ENCODE data around the gene PNMA8A. TPM values are rescaled to one million over a fixed set of nuclear protein-coding genes. Genes with fewer than 3 reads are reported as not detected.
A peak's percentile ranks its signal among the peaks of the same experiment; 100 is the strongest.

Gene PNMA8A
- polyA plus RNA-seq, 1 of the 3 experiments (the other 2 are of a cell fraction): 10.2 TPM

GRCh38 chr19:46494146-46494940 lies 23.0 kb upstream of the PNMA8A start:
- Histone ChIP-seq H3K9ac (no peak overlapping the region), H3K4me1 (ENCODE audit: control insufficient read depth in 1 of 2, insufficient read depth in 2 of 2, low read depth in 1 of 2, low read length in 1 of 2) (peaks cover 0 to 16% of the 10 kb centered on the region in 2 experiments; a peak in 1 of 4 replicates), H3K4me3 (ENCODE audit: low read depth in 2 of 2, low read length in 1 of 2) (no peak overlapping the region), H3K9me2 (no peaks in the 10 kb centered on the region), H3K27me3 (ENCODE audit: insufficient read depth) (no peaks in the 10 kb centered on the region), H3K27ac (ENCODE audit: low read depth in 2 of 2, low read length in 1 of 2) (no peak overlapping the region), H4K20me1 (ENCODE audit: insufficient read depth) (no peaks in the 10 kb centered on the region), H3K9me3 (no peaks in the 10 kb centered on the region), H3K79me2 (ENCODE audit: insufficient read depth) (no peaks in the 10 kb centered on the region), H3K36me3 (replicated peaks in 1 of 2; ENCODE audit: control insufficient read depth in 1 of 2, insufficient read depth in 2 of 2, low read length in 1 of 2) (no peaks in the 10 kb centered on the region), H2AFZ (ENCODE audit: low read depth) (no peak overlapping the region), H3K4me2 (no peak overlapping the region), H3F3A (replicated peaks; ENCODE audit: insufficient read depth) (no peaks in the 10 kb centered on the region)
- DNase-seq: no peak
- no peak for TF ChIP-seq EZH2phosphoT487 (IDR thresholded peaks at IDR 0.05; ENCODE audit: borderline replicate concordance, low read depth)
- 95% methylated on average over 67 of the region's 67 CpGs for WGBS (ENCODE audit: low lambda C conversion rate)
- ChIA-PET POLR2A (no interaction called here), CTCF (interaction anchor here (1.1 to 4.5 kb wide), 3 partner anchors 19 to 99 kb away, joined by 3 to 23 read pairs (median 18); no protein-coding TSS in a partner anchor)

- H2AFZ ChIP-seq (ENCODE audit: low read depth): no peak overlapping the region
- no peak for TF ChIP-seq POLR2AphosphoS5 (IDR thresholded peaks at IDR 0.05; ENCODE audit: low read depth, low read length)
- TF ChIP-seq RXRA (IDR thresholded peaks at IDR 0.05; ENCODE audit: borderline replicate concordance, low read depth): no peak
- no peak for TF ChIP-seq ELF1 (IDR thresholded peaks at IDR 0.05)
- no peak for TF ChIP-seq MEF2A (IDR thresholded peaks at IDR 0.05; ENCODE audit: borderline replicate concordance, low read depth)
- no peak for TF ChIP-seq JUND (IDR thresholded peaks at IDR 0.05)
- no peak for TF ChIP-seq GATA2 (CRISPR knock-in tag; IDR thresholded peaks at IDR 0.05)
- no peak for TF ChIP-seq YY1 (IDR thresholded peaks at IDR 0.05; ENCODE audit: low read depth)
- TF ChIP-seq REST (IDR thresholded peaks at IDR 0.05; ENCODE audit: low read depth, low read length): no peak
- TF ChIP-seq CTCF (IDR thresholded peaks at IDR 0.05): no peak
- TF ChIP-seq TCF12 (IDR thresholded peaks at IDR 0.05): no peak
- no peak for TF ChIP-seq TEAD4 (IDR thresholded peaks at IDR 0.05; ENCODE audit: borderline replicate concordance, insufficient read depth)
- TF ChIP-seq USF1 (IDR thresholded peaks at IDR 0.05; ENCODE audit: borderline replicate concordance, low read depth): no peak
- no peak for TF ChIP-seq GABPA (IDR thresholded peaks at IDR 0.05; ENCODE audit: low read depth)
- TF ChIP-seq NFIC (IDR thresholded peaks at IDR 0.05; ENCODE audit: borderline replicate concordance): no peak
- no peak for TF ChIP-seq FOXM1 (IDR thresholded peaks at IDR 0.05; ENCODE audit: low read depth)
- no peak for TF ChIP-seq CHD2 (IDR thresholded peaks at IDR 0.05; ENCODE audit: low read length, partially characterized antibody)
- no peak overlapping the region for H3K27ac ChIP-seq (ENCODE audit: low read depth in 2 of 2, low read length in 1 of 2)
- H3K4me2 ChIP-seq: no peak overlapping the region
- POLR2A ChIA-PET: no interaction called here
- H3K9ac ChIP-seq: no peak overlapping the region
- DNase-seq: peak; percentile 23
- H3K9me3 ChIP-seq: no peaks in the 10 kb centered on the region
- no peak overlapping the region for H3K4me3 ChIP-seq (ENCODE audit: low read depth in 2 of 2, low read length in 1 of 2)
- peaks cover 0 to 16% of the 10 kb centered on the region in 2 experiments; a peak in 1 of 4 replicates for H3K4me1 ChIP-seq (ENCODE audit: control insufficient read depth in 1 of 2, insufficient read depth in 2 of 2, low read depth in 1 of 2, low read length in 1 of 2)
- H3K36me3 ChIP-seq (replicated peaks in 1 of 2; ENCODE audit: control insufficient read depth in 1 of 2, insufficient read depth in 2 of 2, low read length in 1 of 2): no peaks in the 10 kb centered on the region
- no peaks in the 10 kb centered on the region for H3K9me2 ChIP-seq
- H3K79me2 ChIP-seq (ENCODE audit: insufficient read depth): no peaks in the 10 kb centered on the region
- 90% methylated on average over 58 of the region's 92 CpGs for WGBS (ENCODE audit: low lambda C conversion rate)
- H3F3A ChIP-seq (replicated peaks; ENCODE audit: insufficient read depth): no peaks in the 10 kb centered on the region
- no peaks in the 10 kb centered on the region for H4K20me1 ChIP-seq (ENCODE audit: insufficient read depth)
- CTCF ChIA-PET: interaction anchor here (3.4 to 24.7 kb wide), 2 partner anchors 93 to 98 kb away, joined by 18 to 463 read pairs; no protein-coding TSS in a partner anchor
- H3K27me3 ChIP-seq (ENCODE audit: insufficient read depth): no peaks in the 10 kb centered on the region
These were observed 22.1 kb upstream of the PNMA8A start for GRCh38 chr19:46493236-46494145.
